Measurements from ENCODE around the gene NDUFAF8. TPM values are rescaled to one million over a fixed set of nuclear protein-coding genes. Genes with fewer than 3 reads are reported as not detected.

Gene NDUFAF8
- polyA plus RNA-seq, 2 of the 4 experiments (the other 2 are of a cell fraction): 179 to 308 TPM

- H3K4me3 ChIP-seq: no peak overlapping the region
- POLR2A ChIA-PET: no interaction called here
- ATAC-seq (no peak), FAIRE-seq (no peak), DNase-seq (ENCODE audit: low read depth in 1 of 2, low spot score in 1 of 2) (no peak)
- H3K4me1 ChIP-seq: peaks cover 13% of the 10 kb centered on the region; the same call in 2 of the 3 replicates
- CTCF ChIA-PET: interaction anchor here (0.6 to 6.2 kb wide), 14 partner anchors 8 to 230 kb away, joined by 3 to 84 read pairs (median 14); partner anchors contain the start of gene BAHCC1
- H3K27ac ChIP-seq: no peak overlapping the region
- H3K4me2 ChIP-seq: no peak overlapping the region
- 90% methylated on average over 5 of the region's 5 CpGs for WGBS (ENCODE audit: missing lambda C conversion rate)
- H3K9me3 ChIP-seq: no peaks in the 10 kb centered on the region
- TF ChIP-seq MAZ (IDR thresholded peaks at IDR 0.05; ENCODE audit: borderline replicate concordance, low read depth, low read length) (no peak), RNF2 (IDR thresholded peaks at IDR 0.05; ENCODE audit: borderline replicate concordance, low read depth) (no peak), MAX (IDR thresholded peaks at IDR 0.05) (no peak), NR3C1 (IDR thresholded peaks at IDR 0.05) (no peak), SREBF2 (IDR thresholded peaks at IDR 0.05) (no peak), HEYL (CRISPR knock-in tag; IDR thresholded peaks at IDR 0.05) (no peak), CHD2 (IDR thresholded peaks at IDR 0.05; ENCODE audit: low read length, partially characterized antibody) (no peak), EHF (CRISPR knock-in tag; IDR thresholded peaks at IDR 0.05) (no peak), EP300 (IDR thresholded peaks at IDR 0.05) (no peak), CHD4 (IDR thresholded peaks at IDR 0.05; ENCODE audit: borderline replicate concordance) (no peak), ELK1 (IDR thresholded peaks at IDR 0.05; ENCODE audit: low read depth, low read length) (no peak), ATOH8 (CRISPR knock-in tag; IDR thresholded peaks at IDR 0.05; ENCODE audit: low read depth) (no peak), TP53 (CRISPR knock-in tag; IDR thresholded peaks at IDR 0.05) (no peak), PBX3 (IDR thresholded peaks at IDR 0.05) (no peak), NPAS2 (CRISPR knock-in tag; IDR thresholded peaks at IDR 0.05; ENCODE audit: borderline replicate concordance) (no peak), CTCF (IDR thresholded peaks at IDR 0.05) (no peak), RAD21 (conservative IDR thresholded peaks at IDR 0.05 in 1 of 2, IDR thresholded peaks at IDR 0.05 in 1 of 2) (no peak), ZFP36 (IDR thresholded peaks at IDR 0.05; ENCODE audit: borderline replicate concordance, partially characterized antibody) (no peak)
Measured at GRCh38 chr17:81290230-81290629, 51.1 kb downstream of the NDUFAF8 start.

Other genes starting within 250 kb of the NDUFAF8 start
- gene CHMP6, start 247.5 kb upstream of the NDUFAF8 start, polyA plus RNA-seq (2011; rRNA removed): 17.8 and 28.9 TPM in 2 replicates
- 26.6 to 32.7 TPM (median 30.8 TPM) in 3 replicates for gene CHMP6, start 247.5 kb upstream of the NDUFAF8 start, polyA plus RNA-seq (2017; fragmentation: RNase III; extraction: RNeasy Plus Mini Kit Qiagen cat#74134 plus additional on column Dnase treatment)
- 7.1 and 8.6 TPM in 2 replicates for gene BAIAP2, start 204.2 kb upstream of the NDUFAF8 start, polyA plus RNA-seq (2011; rRNA removed)
- gene BAIAP2, start 204.2 kb upstream of the NDUFAF8 start, polyA plus RNA-seq (2017; fragmentation: RNase III; extraction: RNeasy Plus Mini Kit Qiagen cat#74134 plus additional on column Dnase treatment): 23.9 to 30.4 TPM (median 27.5 TPM) in 3 replicates
- not detected in 2 replicates for gene PVALEF, start 73.8 kb upstream of the NDUFAF8 start, polyA plus RNA-seq (2011; rRNA removed)
- not detected in 3 replicates for gene PVALEF, start 73.8 kb upstream of the NDUFAF8 start, polyA plus RNA-seq (2017; fragmentation: RNase III; extraction: RNeasy Plus Mini Kit Qiagen cat#74134 plus additional on column Dnase treatment)
- gene AATK, start 73.1 kb upstream of the NDUFAF8 start, polyA plus RNA-seq (2011; rRNA removed): 0.17 and 0.26 TPM in 2 replicates
- gene AATK, start 73.1 kb upstream of the NDUFAF8 start, polyA plus RNA-seq (2017; fragmentation: RNase III; extraction: RNeasy Plus Mini Kit Qiagen cat#74134 plus additional on column Dnase treatment): 0.37 to 0.51 TPM (median 0.39 TPM) in 3 replicates
- 2.6 and 3.3 TPM in 2 replicates for gene CEP131, start 16.4 kb upstream of the NDUFAF8 start, polyA plus RNA-seq (2011; rRNA removed)
- 10.3 to 11.5 TPM (median 10.5 TPM) in 3 replicates for gene CEP131, start 16.4 kb upstream of the NDUFAF8 start, polyA plus RNA-seq (2017; fragmentation: RNase III; extraction: RNeasy Plus Mini Kit Qiagen cat#74134 plus additional on column Dnase treatment)
- gene TEPSIN, start 263 bp upstream of the NDUFAF8 start, polyA plus RNA-seq (2011; rRNA removed): 12.5 TPM in 2 replicates
- gene TEPSIN, start 263 bp upstream of the NDUFAF8 start, polyA plus RNA-seq (2017; fragmentation: RNase III; extraction: RNeasy Plus Mini Kit Qiagen cat#74134 plus additional on column Dnase treatment): 26.1 to 31.3 TPM (median 30.4 TPM) in 3 replicates
- gene SLC38A10, start 56.0 kb downstream of the NDUFAF8 start, polyA plus RNA-seq (2011; rRNA removed): 35.8 and 49.3 TPM in 2 replicates
- 59.7 to 72.9 TPM (median 67.4 TPM) in 3 replicates for gene SLC38A10, start 56.0 kb downstream of the NDUFAF8 start, polyA plus RNA-seq (2017; fragmentation: RNase III; extraction: RNeasy Plus Mini Kit Qiagen cat#74134 plus additional on column Dnase treatment)
- gene BAHCC1, start 156.1 kb downstream of the NDUFAF8 start, polyA plus RNA-seq (2011; rRNA removed): 2.1 and 2.6 TPM in 2 replicates
- gene BAHCC1, start 156.1 kb downstream of the NDUFAF8 start, polyA plus RNA-seq (2017; fragmentation: RNase III; extraction: RNeasy Plus Mini Kit Qiagen cat#74134 plus additional on column Dnase treatment): 5.2 to 5.9 TPM (median 5.8 TPM) in 3 replicates